H1 (cell line): Measurements from ENCODE around the gene DBNDD1. TPM values are rescaled to one million over a fixed set of nuclear protein-coding genes. Genes with fewer than 3 reads are reported as not detected.

Experiments
- CTCF ChIA-PET: fragments of 300-600 bp; sonication (Branson Sonifier 250); formaldehyde crosslinking; loops from one replicate; lab custom pipeline; 2021; ENCODE audit not compliant: partially characterized antibody; lab: Charles Lee
- POLR2A ChIA-PET: fragments of 300-600 bp; sonication (Branson Sonifier 250); formaldehyde crosslinking; loops from one replicate; lab custom pipeline; 2021; ENCODE audit warnings: inconsistent platforms; ENCODE audit not compliant: partially characterized antibody; lab: Charles Lee
- DNase-seq, 2 experiments: peaks; one replicate each; pipeline versions ENCODE4 v3.0.0 to v3.0.0-alpha.2; 2010 to 2022; ENCODE audit warnings: low spot score in 2 of 2, low read depth in 1 of 2, mixed read lengths in 1 of 2
- FAIRE-seq: peaks from 2 replicates; lab custom pipeline; 2011; peaks lifted over from hg19 to GRCh38; lab: Jason Lieb, UNC
- H2AFZ ChIP-seq: 2 replicates; pipeline ENCODE4 v1.8.1; 2012; ENCODE audit warnings: low read length, inconsistent platforms
- H2AK5ac ChIP-seq: 2 replicates; pipeline ENCODE4 v1.6.1; 2013; ENCODE audit warnings: low read depth, low read length
- H2BK120ac ChIP-seq: replicated peaks from 2 replicates; pipeline ENCODE3; 2013; ENCODE audit warnings: low read depth, low read length, inconsistent platforms
- H2BK12ac ChIP-seq: 2 replicates; pipeline ENCODE4 v1.6.1; 2013; ENCODE audit warnings: low read depth, low read length
- H2BK15ac ChIP-seq: 2 replicates; pipeline ENCODE4 v1.6.1; 2013; ENCODE audit warnings: low read length
- H2BK20ac ChIP-seq: 2 replicates; pipeline ENCODE4 v1.6.1; 2013; ENCODE audit warnings: low read length
- H2BK5ac ChIP-seq: 2 replicates; pipeline ENCODE4 v1.6.1; 2013; ENCODE audit warnings: low read depth, low read length
- H3K14ac ChIP-seq: 2 replicates; pipeline ENCODE4 v1.6.1; 2013; ENCODE audit warnings: inconsistent platforms; ENCODE audit not compliant: insufficient read length
- H3K18ac ChIP-seq: 2 replicates; pipeline ENCODE4 v1.6.1; 2013; ENCODE audit warnings: low read length; ENCODE audit errors: extremely low read depth
- H3K23ac ChIP-seq: 2 replicates; pipeline ENCODE4 v1.6.1; 2013; ENCODE audit warnings: inconsistent platforms; ENCODE audit not compliant: insufficient read length
- H3K23me2 ChIP-seq: 2 replicates; pipeline ENCODE4 v1.6.1; 2013; ENCODE audit warnings: low read depth, low read length
- H3K27ac ChIP-seq: 2 replicates; pipeline ENCODE4 v1.6.1; 2011; ENCODE audit warnings: low read depth, low read length, inconsistent platforms
- H3K27me3 ChIP-seq, 4 experiments: replicated peaks in 1 of 4; 1 replicate in 1 of 4; 2 replicates in 3 of 4; pipeline versions ENCODE4 v1.6.1 to v1.8.1; 2011 to 2013; ENCODE audit warnings: low read length in 3 of 4, mild to moderate bottlenecking in 3 of 4, inconsistent platforms in 2 of 4, mixed read lengths in 2 of 4, moderate library complexity in 1 of 4; ENCODE audit not compliant: control insufficient read depth in 3 of 4, insufficient read depth in 3 of 4; ENCODE audit errors: extremely low read depth in 1 of 4
- H3K36me3 ChIP-seq, 4 experiments: 2 replicates each; pipeline versions ENCODE4 v1.6.1 to v1.8.1; 2011 to 2013; ENCODE audit warnings: mild to moderate bottlenecking in 4 of 4, low read length in 3 of 4, moderate library complexity in 2 of 4, control low read depth in 1 of 4, inconsistent platforms in 1 of 4; ENCODE audit not compliant: insufficient read depth in 4 of 4, control insufficient read depth in 2 of 4
- H3K4ac ChIP-seq: replicated peaks from 2 replicates; pipeline ENCODE3; 2013; ENCODE audit warnings: low read length, low read depth, mixed read lengths, inconsistent platforms; ENCODE audit not compliant: insufficient read length
- H3K4me1 ChIP-seq, 4 experiments: replicated peaks in 1 of 4; 1 replicate in 1 of 4; 2 replicates in 3 of 4; pipeline versions ENCODE4 v1.6.1 to v1.8.1; 2011 to 2013; ENCODE audit warnings: low read length in 3 of 4, inconsistent platforms in 2 of 4, mixed read lengths in 1 of 4; ENCODE audit not compliant: insufficient read depth in 4 of 4, control insufficient read depth in 3 of 4
- H3K4me2 ChIP-seq, 2 experiments: 2 replicates each; pipeline versions ENCODE4 v1.6.1 to v1.8.1; 2011 to 2013; ENCODE audit warnings: low read depth in 2 of 2, low read length in 2 of 2, control low read depth in 1 of 2, inconsistent platforms in 1 of 2, mild to moderate bottlenecking in 1 of 2; ENCODE audit not compliant: insufficient read depth in 1 of 2
- H3K4me3 ChIP-seq, 4 experiments: fragments of 200-600, 300-600 bp in 1 of 4; sonication (generic), shearing (Covaris generic), sonication (Bioruptor Twin) in 1 of 4; 2 replicates each; pipeline versions ENCODE4 v1.5.1 to v1.8.1; 2011 to 2016; ENCODE audit warnings: low read length in 4 of 4, low read depth in 3 of 4, control low read depth in 2 of 4, inconsistent platforms in 2 of 4, mild to moderate bottlenecking in 2 of 4, mixed read lengths in 1 of 4, moderate library complexity in 1 of 4; ENCODE audit not compliant: insufficient read depth in 2 of 4; ENCODE audit errors: extremely low read depth in 1 of 4
- H3K56ac ChIP-seq: replicated peaks from 2 replicates; pipeline ENCODE3; 2013; ENCODE audit warnings: low read depth, mild to moderate bottlenecking, mixed read lengths, low read length, inconsistent platforms; ENCODE audit not compliant: insufficient read length
- H3K79me1 ChIP-seq: 2 replicates; pipeline ENCODE4 v1.6.1; 2013; ENCODE audit warnings: low read depth, low read length, control low read depth
- H3K79me2 ChIP-seq, 2 experiments: 2 replicates each; pipeline versions ENCODE4 v1.6.1 to v1.8.1; 2012 to 2013; ENCODE audit warnings: low read length in 2 of 2, mild to moderate bottlenecking in 2 of 2, inconsistent platforms in 1 of 2; ENCODE audit not compliant: insufficient read depth in 2 of 2, control insufficient read depth in 1 of 2
- H3K9ac ChIP-seq, 4 experiments: replicated peaks in 1 of 4; 1 replicate in 1 of 4; 2 replicates in 3 of 4; pipeline versions ENCODE4 v1.6.1 to v1.8.1; 2011 to 2013; ENCODE audit warnings: low read depth in 3 of 4, low read length in 3 of 4, control low read depth in 2 of 4, mild to moderate bottlenecking in 2 of 4, moderate library complexity in 2 of 4, inconsistent platforms in 1 of 4; ENCODE audit errors: extremely low read depth in 1 of 4
- H3K9me3 ChIP-seq, 2 experiments: 2 replicates each; pipeline versions ENCODE4 v1.6.1 to v1.8.1; 2012 to 2013; ENCODE audit warnings: mild to moderate bottlenecking in 2 of 2, moderate library complexity in 2 of 2, control low read depth in 1 of 2, inconsistent platforms in 1 of 2, low read depth in 1 of 2, low read length in 1 of 2, mixed read lengths in 1 of 2; ENCODE audit not compliant: insufficient read depth in 2 of 2
- H4K20me1 ChIP-seq, 2 experiments: replicated peaks in 1 of 2; 2 replicates each; pipeline versions ENCODE3 to v1.8.1; 2011 to 2013; ENCODE audit warnings: inconsistent platforms in 2 of 2, low read length in 2 of 2, mild to moderate bottlenecking in 1 of 2; ENCODE audit not compliant: insufficient read depth in 2 of 2, control insufficient read depth in 1 of 2
- H4K5ac ChIP-seq: 2 replicates; pipeline ENCODE4 v1.6.1; 2013; ENCODE audit warnings: low read length, low read depth, mixed read lengths, inconsistent platforms; ENCODE audit not compliant: insufficient read length
- H4K8ac ChIP-seq: 2 replicates; pipeline ENCODE4 v1.8.0; 2013; ENCODE audit warnings: mild to moderate bottlenecking, moderate library complexity, low read length, inconsistent platforms; ENCODE audit not compliant: insufficient read depth; ENCODE audit errors: extremely low read depth
- H4K91ac ChIP-seq: replicated peaks from 2 replicates; pipeline ENCODE3; 2013; ENCODE audit warnings: low read length, mixed read lengths, inconsistent platforms; ENCODE audit not compliant: insufficient read length
- BCL11A ChIP-seq, 2 experiments: IDR thresholded peaks; one replicate each; pipeline ENCODE4 v1.6.1; 2011; ENCODE audit warnings: low read depth in 2 of 2, low read length in 2 of 2, mild to moderate bottlenecking in 2 of 2
- GABPA ChIP-seq: IDR thresholded peaks from 2 replicates; pipeline ENCODE4 v1.6.1; 2011; ENCODE audit warnings: mild to moderate bottlenecking, low read length, moderate library complexity, borderline replicate concordance; ENCODE audit not compliant: insufficient read depth
- NRF1 ChIP-seq: IDR thresholded peaks from 2 replicates; pipeline ENCODE4 v1.6.1; 2011; ENCODE audit warnings: mild to moderate bottlenecking, low read depth, low read length, improper control_type of control experiment
- RAD21 ChIP-seq, 2 experiments: IDR thresholded peaks in 1 of 2; conservative IDR thresholded peaks in 1 of 2; 2 replicates each; pipeline ENCODE4 v1.6.1; 2011; ENCODE audit warnings: low read depth in 2 of 2, low read length in 2 of 2, improper control_type of control experiment in 1 of 2, inconsistent platforms in 1 of 2, mild to moderate bottlenecking in 1 of 2, moderate library complexity in 1 of 2
- SIX5 ChIP-seq: IDR thresholded peaks from 2 replicates; pipeline ENCODE4 v1.6.1; 2011; ENCODE audit warnings: mild to moderate bottlenecking, low read depth, low read length
- TCF12 ChIP-seq: IDR thresholded peaks from 2 replicates; pipeline ENCODE4 v1.6.1; 2011; ENCODE audit warnings: low read depth, mild to moderate bottlenecking, low read length
- WGBS, 2 experiments: shearing (Covaris generic) in 1 of 2; methylation state at CpG; one replicate each; pipeline versions ENCODE4 v1.1.6 to v1.1.7; 2013 to 2015; ENCODE audit warnings: low lambda C conversion rate in 2 of 2, mixed read lengths in 2 of 2, inconsistent platforms in 1 of 2, low coverage in 1 of 2, missing lambda C conversion rate in 1 of 2; ENCODE audit not compliant: insufficient replicate concordance in 2 of 2, insufficient coverage in 1 of 2, insufficient read length in 1 of 2; ENCODE audit errors: extremely low coverage in 1 of 2, missing lambda C conversion rate in 1 of 2; 5-methylcytosine and 5-hydroxymethylcytosine counted together
- polyA plus RNA-seq, 7 experiments: library from polyadenylated mRNA; depleted of rRNA in 3 of 7; stranded (reverse) in 5 of 7; unstranded in 2 of 7; fragments of >200 nt in 5 of 7; fragments of 200-250 nt in 2 of 7; gene quantifications; 1 replicate in 5 of 7; 2 replicates in 1 of 7; 4 replicates in 1 of 7; pipeline versions ENCODE4 v1.2.1 to v1.2.3, GENCODE V29; 2011 to 2013; ENCODE audit warnings: missing spikeins in 2 of 7, mixed read lengths in 2 of 7
- total RNA-seq: library from RNA; stranded (reverse); fragmentation: NEBNext Ultra II Directional; extraction: Animal tissue kit (Norgen Biotek cat#: 25700); gene quantifications from 2 replicates; pipeline ENCODE4 v1.2.1, GENCODE V29; 2021

The DBNDD1 gene
- total and polyA plus RNA-seq, 2 of the 8 experiments (the other 6 are each of a cell fraction or from before 2014, with no cell fraction given) = 69.9 to 92.6 TPM

DNA sequence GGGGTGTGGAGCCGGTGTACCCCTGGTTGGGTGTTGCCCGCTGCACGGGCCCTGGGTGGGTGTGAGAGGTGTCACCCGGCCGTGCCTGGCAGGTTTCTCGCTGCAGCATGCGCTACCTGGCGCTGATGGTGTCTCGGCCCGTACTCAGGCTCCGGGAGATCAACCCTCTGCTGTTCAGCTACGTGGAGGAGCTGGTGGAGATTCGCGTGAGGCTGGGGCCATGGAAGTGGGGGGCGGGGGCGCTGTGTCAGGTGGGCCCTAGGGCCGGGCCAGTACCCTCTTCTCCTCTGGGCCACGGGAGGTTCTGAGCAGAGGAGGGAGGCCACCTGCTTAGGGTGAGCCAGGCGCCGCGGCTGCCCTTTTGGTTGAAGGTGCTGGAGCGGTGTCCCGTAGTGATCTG, 57.3 kb downstream of the DBNDD1 start:
- no peaks in the 10 kb centered on the region for H3K23me2 ChIP-seq
- WGBS, 2 experiments = 96% methylated on average over 13 of the region's 23 CpGs; no CpG with 5 or more reads in 1 of the 2 experiments
- H2BK12ac ChIP-seq = no peak overlapping the region
- no peaks in the 10 kb centered on the region for H3K79me2 ChIP-seq
- peaks cover 1 to 7% of the 10 kb centered on the region in 2 experiments for H4K20me1 ChIP-seq
- ChIA-PET POLR2A (interaction anchor here (1.2 to 7.5 kb wide), 4 partner anchors 8 to 39 kb away, joined by 3 to 54 read pairs (median 4); partner anchors contain the start of gene TUBB3), CTCF (no interaction called here)
- no peak overlapping the region for H2BK5ac ChIP-seq
- FAIRE-seq (no peak), DNase-seq (no peak)
- peaks cover 0 to 10% (median 4%) of the 10 kb centered on the region in 4 experiments; a peak in 4 of 8 replicates for H3K36me3 ChIP-seq
- H3K23ac ChIP-seq = no peak overlapping the region
- H3K27me3 ChIP-seq = no peaks in the 10 kb centered on the region
- H2BK120ac ChIP-seq = no peak overlapping the region
- H3K14ac ChIP-seq = no peak overlapping the region
- no peak overlapping the region for H4K5ac ChIP-seq
- H2BK20ac ChIP-seq = no peak overlapping the region
- H3K56ac ChIP-seq = no peak overlapping the region
- no peak overlapping the region for H4K8ac ChIP-seq
- no peak overlapping the region for H3K27ac ChIP-seq
- no peak overlapping the region for H3K4ac ChIP-seq
- H3K4me3 ChIP-seq = no peak overlapping the region
- H2AK5ac ChIP-seq = no peak overlapping the region
- H3K79me1 ChIP-seq = no peaks in the 10 kb centered on the region
- no peak overlapping the region for H4K91ac ChIP-seq
- H2AFZ ChIP-seq = no peak overlapping the region
- no peaks in the 10 kb centered on the region; a peak in 1 of 7 replicates for H3K4me1 ChIP-seq
- no peak overlapping the region for H3K18ac ChIP-seq
- no peaks in the 10 kb centered on the region for H3K9me3 ChIP-seq
- H2BK15ac ChIP-seq = no peak overlapping the region
- no peak overlapping the region for H3K9ac ChIP-seq
- H3K4me2 ChIP-seq = no peak overlapping the region
- TF ChIP-seq TCF12 (no peak), RAD21 (IDR thresholded peaks at IDR 0.05 in 1 of 2, conservative IDR thresholded peaks at IDR 0.05 in 1 of 2; ENCODE audit: low read depth in 2 of 2, low read length in 2 of 2) (no peak), NRF1 (no peak), GABPA (no peak), SIX5 (no peak), BCL11A (IDR thresholded peaks at IDR 0.05; ENCODE audit: low read depth in 2 of 2, low read length in 2 of 2) (no peak)
